NCI-H82 (cell line): ENCODE data around the gene RTBDN.
"Not testable (repeated sequence)": the region's sequence is repeated elsewhere in the genome, so short reads cannot be mapped to it uniquely, and the experiment has no call there.

Source experiments
- DNase-seq: peaks from one replicate; lab custom pipeline; 2025; lab: John Stamatoyannopoulos, UW

RTBDN gene

DNA sequence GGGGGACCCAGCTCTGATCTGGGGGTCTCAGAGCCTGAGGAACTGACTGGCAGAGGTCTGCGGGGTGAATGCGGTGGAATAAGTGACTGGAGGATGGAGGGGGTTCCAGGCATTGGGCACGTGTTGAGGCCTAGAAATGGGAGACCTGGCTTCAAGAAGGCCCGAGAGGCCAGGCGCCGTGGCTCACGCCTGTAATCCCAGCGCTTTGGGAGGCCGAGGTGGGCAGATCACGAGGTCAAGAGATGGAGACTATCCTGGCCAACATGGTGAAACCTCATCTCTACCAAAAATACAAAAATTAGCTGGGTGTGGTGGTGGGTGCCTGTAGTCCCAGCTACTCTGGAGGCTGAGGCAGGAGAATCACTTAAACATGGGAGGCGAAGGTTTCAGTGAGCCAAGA is 16.6 kb downstream of the RTBDN start:
- not testable (repeated sequence) for DNase-seq

DNA sequence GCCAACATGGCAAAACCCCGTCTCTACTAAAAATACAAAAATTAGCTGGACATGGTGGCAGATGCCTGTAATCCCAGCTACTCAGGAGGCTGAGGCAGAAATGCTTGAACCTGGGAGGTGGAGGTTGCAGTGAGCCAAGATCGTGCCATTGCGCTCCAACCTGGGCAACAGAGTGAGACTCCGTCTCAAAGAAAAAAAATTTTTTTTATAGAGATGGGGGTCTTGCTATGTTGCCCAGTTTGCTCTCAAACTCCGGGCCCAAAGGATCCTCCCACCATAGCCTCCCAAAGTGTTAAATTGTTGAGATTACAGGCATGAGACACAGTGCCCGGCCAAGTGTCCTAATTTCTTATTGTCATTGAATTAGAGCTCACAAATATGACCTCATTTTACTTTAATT is 17.2 kb downstream of the RTBDN start:
- not testable (repeated sequence) for DNase-seq

DNA sequence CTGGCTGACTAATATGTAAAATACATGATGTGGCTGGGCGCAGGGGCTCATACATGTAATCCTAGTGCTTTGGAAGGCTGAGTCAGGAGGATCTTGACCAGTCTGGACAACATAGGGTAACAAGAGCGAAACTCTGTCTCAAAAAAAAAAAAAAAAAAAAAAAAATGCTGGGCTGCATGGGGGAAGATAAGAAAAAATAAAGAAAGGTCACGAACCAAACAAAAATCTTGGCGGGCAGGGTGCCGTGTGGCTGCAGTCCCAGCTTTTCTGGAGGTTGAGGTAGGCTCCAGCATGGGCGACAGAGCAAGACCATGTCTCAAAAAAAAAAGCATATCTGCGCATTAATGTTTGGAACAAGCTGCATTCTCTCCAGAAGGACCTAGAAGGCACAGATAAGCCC is 19.3 kb downstream of the RTBDN start:
- DNase-seq, result no peak

DNA sequence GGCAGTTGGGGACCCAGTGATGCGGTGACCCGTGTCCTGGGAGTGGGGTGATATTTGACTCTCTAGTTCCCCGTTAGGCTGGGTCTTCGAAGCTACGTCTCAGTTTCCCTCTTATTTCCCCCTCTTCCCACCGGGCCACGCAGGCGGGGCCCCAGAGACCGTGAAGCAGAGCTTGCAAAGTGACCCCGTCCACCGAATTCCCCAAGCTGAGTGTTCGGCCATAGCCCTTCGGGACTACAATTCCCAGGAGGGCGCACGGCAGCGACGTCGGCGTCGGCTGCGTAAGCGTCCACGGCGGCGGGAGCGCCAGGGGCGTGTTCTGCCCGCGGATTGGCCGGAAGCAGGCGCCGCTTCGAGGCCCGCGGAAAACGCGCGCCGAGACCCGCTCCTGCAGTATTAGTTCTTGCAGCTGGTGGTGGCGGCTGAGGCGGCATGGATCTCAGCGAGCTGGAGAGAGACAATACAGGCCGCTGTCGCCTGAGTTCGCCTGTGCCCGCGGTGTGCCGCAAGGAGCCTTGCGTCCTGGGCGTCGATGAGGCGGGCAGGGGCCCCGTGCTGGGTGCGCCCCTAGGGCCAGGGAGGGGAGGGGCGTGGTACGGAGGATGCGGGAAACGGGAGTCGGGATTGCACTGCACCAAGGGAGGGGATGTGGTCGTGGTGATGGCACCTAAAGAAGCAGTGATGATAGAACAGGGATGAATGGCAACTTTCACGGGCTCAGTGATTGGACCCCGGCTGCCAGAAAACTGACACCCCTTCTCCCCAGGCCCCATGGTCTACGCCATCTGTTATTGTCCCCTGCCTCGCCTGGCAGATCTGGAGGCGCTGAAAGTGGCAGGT is 27.9 kb downstream of the RTBDN start, which contains the start of gene RNASEH2A:
RNASEH2A (plus strand) TSS at position 343 of the 840 bp plus-strand sequence; CDS start at position 433, 90 bp downstream.
- peak; percentile 98 for DNase-seq

DNA sequence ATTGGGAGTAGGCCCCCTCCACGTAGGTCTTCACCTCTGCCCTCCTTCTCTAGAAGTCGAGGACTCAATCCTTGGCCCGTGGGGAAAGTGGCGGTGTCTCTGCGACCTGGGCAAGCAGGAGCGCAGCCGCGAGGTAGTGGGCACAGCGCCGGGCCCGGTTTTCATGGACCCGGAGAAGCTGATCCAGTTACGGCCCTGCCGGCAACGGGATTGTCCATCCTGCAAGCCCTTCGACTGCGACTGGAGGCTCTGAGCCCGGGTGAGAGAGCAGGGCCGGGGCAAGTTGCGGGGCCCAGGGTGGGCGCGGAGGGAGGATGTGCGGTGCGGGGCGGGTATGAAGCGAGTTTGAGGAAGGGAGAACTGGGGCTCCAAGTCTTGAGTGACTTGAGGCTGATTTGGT is 30.3 kb downstream of the RTBDN start:
- no peak for DNase-seq

DNA sequence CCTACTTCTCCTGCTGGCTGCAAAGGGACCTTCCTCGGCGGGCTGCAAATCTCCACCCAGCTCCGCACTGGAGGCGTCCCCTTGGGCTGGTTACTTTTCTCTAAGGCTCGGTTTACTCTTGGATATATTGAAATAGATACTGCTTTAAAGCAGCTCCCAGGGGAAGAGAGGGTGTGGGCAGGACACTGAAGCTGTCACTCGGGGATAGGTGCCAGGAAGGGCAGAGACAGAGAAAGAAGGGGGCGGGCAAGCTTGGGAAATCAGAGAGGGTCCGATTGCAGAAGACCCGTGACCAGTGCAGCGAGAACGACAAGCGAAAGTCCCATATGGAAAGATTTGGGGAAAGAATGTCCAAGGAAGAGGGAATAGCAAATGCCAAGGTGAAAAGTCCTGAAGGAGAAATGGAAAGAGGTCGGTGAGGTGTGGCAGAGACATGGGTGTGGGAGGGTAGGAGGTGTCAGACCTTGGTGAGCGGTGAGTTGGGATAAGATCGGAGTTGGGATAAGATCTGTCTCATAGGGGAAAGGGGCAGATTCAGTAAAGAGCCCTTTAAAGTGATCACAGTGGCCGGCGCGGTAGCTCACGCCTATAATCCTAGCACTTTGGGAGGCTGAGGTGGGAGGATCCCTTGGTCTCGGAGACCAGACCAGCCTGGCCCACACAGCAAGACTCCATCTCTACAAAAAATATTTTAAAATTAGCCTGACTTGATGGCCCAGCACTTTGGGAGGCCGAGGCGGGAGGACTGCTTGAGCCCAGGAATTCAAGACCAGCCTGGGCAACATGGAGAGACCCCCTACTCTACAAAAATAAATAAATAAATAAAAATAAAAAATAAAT is 31.9 kb downstream of the RTBDN start:
- no peak for DNase-seq

DNA sequence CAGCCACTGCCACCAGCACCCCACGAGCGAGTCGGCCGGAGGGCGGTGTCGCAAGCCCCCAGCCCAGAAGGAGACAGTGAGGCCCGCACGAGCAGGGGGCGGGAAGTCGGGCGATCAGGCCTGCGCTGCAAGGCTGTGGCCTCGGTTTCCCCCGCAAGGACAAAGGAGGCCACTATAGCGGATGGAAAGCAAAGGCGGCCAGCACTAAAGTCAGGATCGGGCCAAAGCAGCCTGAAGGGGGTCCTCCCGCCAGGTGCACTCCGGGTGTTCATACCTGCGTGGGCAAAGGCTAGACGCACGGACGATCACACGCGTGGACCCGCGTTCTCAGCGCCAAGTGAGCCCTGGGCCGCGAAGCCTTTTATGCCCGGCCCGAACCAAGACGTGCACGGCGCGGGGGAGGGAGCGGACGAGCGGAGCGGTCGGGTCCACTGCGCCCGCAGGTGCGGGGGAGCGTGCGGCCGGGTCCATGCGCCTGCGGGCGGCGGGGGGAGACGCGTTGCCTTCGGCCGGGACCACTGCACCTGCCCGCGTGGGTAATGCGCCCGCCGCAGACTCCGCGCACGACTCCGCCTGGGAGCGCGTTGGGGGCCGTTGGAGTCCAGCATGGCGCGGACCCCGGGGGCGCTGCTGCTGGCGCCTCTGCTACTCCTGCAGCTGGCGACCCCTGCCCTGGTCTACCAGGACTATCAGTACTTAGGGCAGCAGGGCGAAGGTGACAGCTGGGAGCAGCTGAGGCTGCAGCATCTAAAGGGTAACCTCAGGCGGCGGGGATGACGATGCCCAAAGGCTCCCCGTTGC is 32.7 kb downstream of the RTBDN start, which contains the start of the genes PRDX2 and THSD8:
PRDX2 (minus strand) TSS at position 335 of the 801 bp plus-strand sequence. CDS start 539 bp downstream, outside the sequence.
THSD8 (plus strand) TSS at position 604 of the 801 bp plus-strand sequence; CDS start at position 607, 3 bp downstream.
- DNase-seq, result peak; percentile 94

DNA sequence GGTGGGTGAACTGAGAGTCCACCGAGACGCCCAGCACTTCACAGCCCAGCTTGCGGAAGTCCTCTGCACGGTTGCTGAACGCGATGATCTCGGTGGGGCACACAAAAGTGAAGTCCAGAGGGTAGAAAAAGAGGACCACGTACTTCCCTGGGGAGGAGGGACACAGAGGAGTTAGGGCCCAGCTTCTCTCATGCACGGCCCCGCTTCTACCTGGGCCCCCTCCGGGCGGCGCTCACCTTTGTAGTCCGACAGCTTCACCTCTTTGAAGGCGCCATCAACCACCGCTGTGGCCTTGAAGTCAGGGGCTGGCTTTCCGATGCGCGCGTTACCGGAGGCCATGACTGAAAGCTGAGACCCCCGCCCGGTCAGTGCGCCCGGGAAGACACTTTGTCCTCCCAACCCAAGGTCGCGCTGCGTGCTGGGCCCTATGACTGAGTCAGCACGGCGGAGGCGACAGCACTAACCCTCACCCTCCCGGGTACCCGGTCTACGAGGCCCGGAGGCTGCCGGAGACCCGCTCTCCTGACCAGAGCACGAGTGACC is 33.4 kb downstream of the RTBDN start:
- peak; percentile 57 for DNase-seq

DNA sequence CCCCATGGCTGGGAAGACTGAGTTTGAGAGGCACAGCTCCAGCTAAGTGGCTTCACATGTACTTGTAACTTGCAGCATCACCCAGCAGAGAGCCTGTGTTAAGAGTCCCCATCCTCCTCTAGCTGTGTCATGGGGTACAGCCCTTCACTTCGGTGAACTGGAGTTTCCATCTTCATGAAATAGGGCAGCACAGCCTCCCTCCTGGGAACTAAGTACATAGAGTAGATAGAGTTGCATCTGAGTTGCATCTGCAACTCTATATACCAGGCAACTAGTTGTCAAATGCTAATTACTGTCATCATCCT is 34.0 kb downstream of the RTBDN start:
- no peak for DNase-seq

DNA sequence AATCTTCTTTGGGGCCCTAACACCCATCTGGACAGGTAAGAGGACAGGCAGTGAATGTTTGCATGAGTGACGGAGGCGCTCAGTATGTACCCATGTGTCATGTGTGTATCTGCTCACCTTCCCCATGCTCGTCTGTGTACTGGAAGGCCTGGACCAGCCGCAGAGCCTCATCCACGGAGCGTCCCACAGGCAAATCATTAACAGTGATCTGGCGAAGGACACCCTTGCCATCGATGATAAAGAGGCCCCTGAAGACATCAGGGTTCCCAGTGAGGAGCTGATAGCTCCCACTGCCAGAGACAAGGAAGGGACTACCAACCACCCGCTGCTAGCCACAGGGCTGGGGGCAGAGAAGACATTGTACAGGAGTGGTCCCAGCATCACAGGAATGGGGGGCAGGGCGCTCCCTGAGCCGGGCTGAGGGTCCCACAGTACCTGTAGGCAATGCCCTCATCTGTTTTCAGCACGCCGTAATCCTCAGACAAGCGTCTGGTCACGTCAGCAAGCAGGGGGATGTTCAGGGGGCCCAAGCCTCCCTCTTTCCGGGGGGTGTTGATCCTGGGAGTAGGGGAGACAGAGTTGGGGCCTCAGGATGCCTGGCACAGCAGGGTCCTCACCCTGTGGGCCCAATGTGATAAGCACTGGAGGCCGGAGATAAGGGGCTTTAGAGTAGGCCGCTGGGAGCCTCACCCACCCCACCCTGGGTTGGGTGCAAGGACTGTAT is 34.5 kb downstream of the RTBDN start:
- DNase-seq, result no peak

DNA sequence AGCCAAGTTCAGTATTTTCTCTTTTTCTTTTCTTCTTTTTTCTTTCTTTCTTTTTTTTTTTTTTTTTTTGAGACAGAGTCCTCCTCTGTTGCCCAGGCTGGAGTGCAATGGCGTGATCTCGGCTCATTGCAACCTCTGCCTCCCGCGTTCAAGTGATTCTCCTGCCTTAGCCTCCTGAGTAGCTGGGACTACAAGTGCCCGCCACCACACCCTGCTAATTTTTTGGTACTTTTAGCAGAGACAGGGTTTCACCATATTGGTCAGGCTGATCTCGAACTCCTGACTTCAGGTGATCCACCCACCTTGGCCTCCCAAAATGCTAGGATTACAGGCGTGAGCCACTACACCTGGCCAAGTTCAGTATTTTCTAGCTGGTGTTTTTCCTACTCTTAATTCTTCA is 36.8 kb downstream of the RTBDN start:
- DNase-seq, result not testable (repeated sequence)

DNA sequence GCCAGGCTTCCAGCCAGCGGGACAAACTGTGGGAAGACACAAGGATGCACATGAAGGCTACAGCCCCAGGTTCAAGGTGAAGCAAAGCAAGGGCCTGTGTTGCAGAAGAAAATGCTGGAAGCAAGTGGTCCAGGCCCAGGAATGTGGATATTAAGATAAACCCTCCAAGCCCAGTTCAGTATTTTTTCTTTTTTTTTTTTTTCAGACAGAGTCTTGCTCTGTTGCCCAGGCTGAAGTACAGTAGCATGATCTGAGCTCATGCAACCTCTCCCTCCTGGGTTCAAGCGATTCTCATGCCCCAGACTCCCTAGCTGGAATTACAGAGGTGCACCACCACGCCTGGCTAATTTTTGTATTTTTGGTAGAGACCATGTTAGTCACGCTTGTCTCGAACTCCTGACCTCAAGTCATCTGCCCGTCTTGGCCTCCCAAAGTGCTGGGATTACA is 37.2 kb downstream of the RTBDN start:
- DNase-seq, result no peak

DNA sequence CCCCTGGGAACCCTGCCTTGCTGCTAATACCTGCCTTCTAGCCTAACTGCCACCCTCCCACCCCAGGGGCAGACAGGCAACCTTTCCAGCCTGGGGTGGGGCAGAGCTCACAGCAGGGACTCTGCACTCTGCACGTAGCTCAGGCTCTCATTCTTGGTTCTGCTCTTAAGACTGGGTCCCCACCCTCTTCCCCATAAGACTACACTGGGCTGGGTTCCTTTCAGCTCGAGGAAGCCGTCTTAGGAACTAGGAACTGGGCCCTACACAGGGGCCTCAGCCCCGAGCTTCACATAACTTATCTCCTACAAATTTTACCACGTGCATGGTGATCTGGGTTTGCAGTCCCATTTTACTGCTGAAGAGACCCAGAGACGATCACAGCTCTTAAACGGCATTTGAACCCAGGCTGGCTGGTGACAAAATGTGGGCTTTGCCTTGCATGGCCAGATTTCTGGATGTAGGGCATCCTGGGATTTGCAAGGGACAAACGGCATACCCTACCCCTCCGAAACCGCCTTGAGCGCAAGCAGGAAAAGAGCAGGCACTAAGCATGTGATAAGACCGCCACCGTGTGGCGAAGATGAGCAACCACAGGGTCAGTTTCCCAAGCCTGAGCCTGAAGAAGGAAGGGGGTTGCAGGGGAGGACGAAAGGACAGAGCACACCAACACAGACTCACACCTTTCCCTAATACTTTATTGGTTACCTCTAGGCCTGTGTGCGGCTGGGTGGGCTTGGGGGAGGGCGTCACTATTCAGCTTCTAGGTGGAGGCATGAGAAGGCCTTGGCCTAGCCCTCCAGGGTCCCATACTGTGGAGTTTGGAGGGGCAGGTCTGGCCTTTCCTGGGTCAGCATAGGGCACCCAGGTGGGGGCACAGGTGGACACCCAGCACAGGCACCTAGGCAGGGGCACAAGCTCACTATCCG is 38.0 kb downstream of the RTBDN start:
- DNase-seq, result peak; percentile 96

DNA sequence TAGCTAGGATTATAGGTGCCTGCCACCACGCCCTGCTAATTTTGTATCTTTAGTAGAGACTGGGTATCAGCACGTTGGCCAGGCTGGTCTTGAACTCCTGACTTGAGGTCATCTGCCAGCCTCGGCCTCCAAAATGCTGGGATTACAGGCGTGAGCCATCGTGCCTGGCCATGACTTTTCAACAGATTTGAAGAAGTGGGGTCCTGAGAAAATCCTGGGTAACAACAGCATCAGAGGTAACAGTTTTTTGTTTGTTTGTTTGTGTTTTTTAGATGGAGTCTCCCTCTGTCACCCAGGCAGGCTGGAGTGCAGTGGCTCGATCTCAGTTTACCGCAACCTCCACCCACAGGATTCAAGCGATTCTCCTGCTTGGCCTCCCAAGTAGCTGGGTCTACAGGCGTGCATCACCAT is 39.4 kb downstream of the RTBDN start:
- DNase-seq, result no peak

DNA sequence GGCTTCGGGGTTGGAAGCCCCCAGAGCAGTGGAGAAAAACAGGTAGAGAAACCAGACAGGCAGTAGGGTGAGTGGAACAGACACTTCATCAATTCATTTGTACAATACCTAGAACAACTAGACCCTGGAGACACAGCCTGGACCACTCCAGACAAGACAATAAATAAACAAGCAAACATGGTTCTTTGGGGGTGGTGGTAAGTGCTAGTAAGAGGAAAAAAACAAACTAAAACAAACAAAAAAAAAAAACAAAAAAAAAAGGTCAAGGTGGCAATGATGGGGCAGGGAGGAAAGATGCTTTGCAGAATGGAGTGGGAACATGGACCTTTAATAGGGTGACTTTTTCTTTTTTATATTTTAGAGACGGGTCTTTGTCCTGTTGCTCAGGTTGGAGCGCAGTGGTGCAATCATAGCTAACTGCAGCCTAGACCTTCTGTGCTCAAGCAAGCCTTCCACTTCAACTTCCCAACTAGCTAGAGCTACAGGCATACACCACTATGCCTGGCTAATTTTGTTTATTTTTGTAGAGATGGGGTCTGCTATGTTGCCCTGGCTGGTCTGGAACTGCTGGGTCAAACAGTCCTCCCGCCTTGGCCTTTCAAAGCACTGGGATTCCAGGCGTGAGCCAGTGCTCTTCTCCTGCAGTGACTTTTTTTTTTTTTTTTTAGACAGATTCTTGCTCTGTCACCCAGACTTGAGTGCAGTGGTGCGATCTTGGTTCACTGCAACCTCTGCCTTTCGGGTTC is 40.0 kb downstream of the RTBDN start:
- no peak for DNase-seq

DNA sequence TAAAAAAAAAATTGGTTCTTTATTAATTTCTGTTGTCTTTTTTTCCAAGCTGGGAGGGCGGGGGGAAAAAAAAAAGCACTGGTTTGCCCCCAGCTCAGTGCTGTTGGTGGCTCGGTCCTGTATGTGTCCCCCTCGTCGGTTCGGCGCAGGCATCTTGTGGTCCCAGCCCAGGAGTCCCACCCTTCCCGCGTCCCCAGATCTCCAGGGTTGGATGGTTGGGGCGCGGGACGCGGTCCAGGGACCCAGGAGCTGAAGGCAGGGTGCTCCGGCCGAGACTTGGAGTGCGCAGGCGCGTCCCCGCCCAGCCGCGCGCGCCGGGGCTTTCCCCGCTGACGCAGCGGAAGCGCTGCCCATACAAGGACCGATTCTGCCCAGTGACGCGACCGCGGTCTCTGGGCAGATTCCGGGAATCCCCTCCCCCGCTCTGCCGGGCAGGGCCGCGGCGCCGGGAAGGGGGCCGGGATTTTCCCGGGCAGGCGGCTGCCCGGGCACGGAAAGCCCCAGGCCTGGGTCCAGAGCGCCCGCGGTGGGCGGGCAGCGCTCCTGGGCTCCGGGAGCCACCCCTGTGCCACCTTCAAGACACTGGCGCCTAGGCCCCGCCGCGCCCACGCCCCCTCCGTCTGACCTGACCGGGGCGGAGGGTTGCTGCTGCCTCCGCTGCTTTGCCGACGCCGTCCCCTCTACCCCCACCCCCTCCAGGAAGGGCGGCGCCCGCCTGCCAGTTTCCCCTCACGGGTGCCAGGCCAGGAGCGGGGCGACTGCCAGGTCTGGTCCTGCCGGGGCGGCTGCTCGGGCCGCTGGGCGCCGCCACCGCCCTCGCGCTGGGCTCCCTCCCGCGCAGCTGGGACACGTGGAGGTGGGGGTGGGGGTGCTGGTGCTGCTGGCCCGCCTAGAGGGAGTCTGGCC is 40.8 kb downstream of the RTBDN start:
- peak; percentile 97 for DNase-seq

DNA sequence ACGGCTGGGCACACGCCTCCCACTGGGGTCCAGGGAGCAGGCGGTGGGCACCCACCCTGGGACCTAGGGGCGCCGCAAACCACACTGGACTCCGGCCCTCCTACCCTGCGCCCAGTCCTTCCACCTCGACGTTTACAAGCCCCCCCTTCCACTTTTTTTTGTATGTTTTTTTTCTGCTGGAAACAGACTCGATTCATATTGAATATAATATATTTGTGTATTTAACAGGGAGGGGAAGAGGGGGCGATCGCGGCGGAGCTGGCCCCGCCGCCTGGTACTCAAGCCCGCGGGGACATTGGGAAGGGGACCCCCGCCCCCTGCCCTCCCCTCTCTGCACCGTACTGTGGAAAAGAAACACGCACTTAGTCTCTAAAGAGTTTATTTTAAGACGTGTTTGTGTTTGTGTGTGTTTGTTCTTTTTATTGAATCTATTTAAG is 41.5 kb downstream of the RTBDN start:
- DNase-seq, result no peak
